HEK293 (cell line): Measurements from ENCODE around the gene DCDC2.

ENCODE experiments used
- CTCF ChIA-PET: fragments of 350-600 bp; formaldehyde crosslinking; extraction: SDS; loops from one replicate; lab custom pipeline; 2021; ENCODE audit warnings: antibody characterized with exemption; lab: Yijun Ruan, JAX
- POLR2A ChIA-PET: fragments of 300-600 bp; formaldehyde crosslinking; extraction: SDS; loops from one replicate; lab custom pipeline; 2020; ENCODE audit warnings: antibody characterized with exemption, inconsistent platforms; lab: Yijun Ruan, JAX
- H3K27ac ChIP-seq: fragments of 200-500 bp; sonication (Bioruptor generic); 2 replicates; pipeline ENCODE4 v1.5.1; 2014; ENCODE audit warnings: low read depth, low read length, control low read depth, inconsistent platforms; ENCODE audit errors: extremely low read depth
- H3K36me3 ChIP-seq, 2 experiments: fragments of 200-500 bp in 1 of 2; sonication (Bioruptor generic) in 1 of 2; 1 replicate in 1 of 2; 2 replicates in 1 of 2; pipeline ENCODE4 v1.5.1; 2014 to 2017; ENCODE audit warnings: inconsistent platforms in 2 of 2, low read length in 2 of 2; ENCODE audit not compliant: control insufficient read depth in 2 of 2, insufficient read depth in 1 of 2
- H3K4me1 ChIP-seq: fragments of 200-500 bp; sonication (Bioruptor generic); 2 replicates; pipeline ENCODE4 v1.5.1; 2014; ENCODE audit warnings: mild to moderate bottlenecking, low read length, inconsistent platforms; ENCODE audit not compliant: control insufficient read depth, insufficient read depth
- H3K4me3 ChIP-seq: 2 replicates; pipeline ENCODE4 v1.5.1; 2011; ENCODE audit warnings: low read depth, mild to moderate bottlenecking, control low read depth, low read length, moderate library complexity
- H3K9me3 ChIP-seq: fragments of 200-500 bp; sonication (Bioruptor generic); 2 replicates; pipeline ENCODE4 v1.5.1; 2014; ENCODE audit warnings: low read depth, low read length, inconsistent platforms; ENCODE audit not compliant: control insufficient read depth, insufficient read depth
- BCL11A ChIP-seq: fragments of 450-650 bp; formaldehyde crosslinking; IDR thresholded peaks from 2 replicates; pipeline ENCODE4 v1.5.1; 2016; ENCODE audit warnings: low read depth, missing biosample characterization, missing genetic modification characterization
- SETDB1 ChIP-seq: IDR thresholded peaks from one replicate; pipeline ENCODE4 v1.6.1; 2017; ENCODE audit warnings: mild to moderate bottlenecking, low read length, moderate library complexity, mixed read lengths; ENCODE audit not compliant: insufficient read length
- ZNF112 ChIP-seq: fragments of 450-650 bp; formaldehyde crosslinking; IDR thresholded peaks from 2 replicates; pipeline ENCODE4 v1.5.0; 2017; ENCODE audit warnings: missing biosample characterization, missing genetic modification characterization
- ZNF133 ChIP-seq: fragments of 450-650 bp; formaldehyde crosslinking; IDR thresholded peaks from 2 replicates; pipeline ENCODE4 v1.5.1; 2016; ENCODE audit warnings: missing biosample characterization, missing genetic modification characterization
- ZNF221 ChIP-seq: fragments of 450-650 bp; formaldehyde crosslinking; IDR thresholded peaks from 2 replicates; pipeline ENCODE4 v1.5.1; 2017; ENCODE audit warnings: missing biosample characterization, missing genetic modification characterization, borderline replicate concordance
- ZNF248 ChIP-seq: fragments of 450-650 bp; formaldehyde crosslinking; IDR thresholded peaks from 2 replicates; pipeline ENCODE4 v1.5.1; 2017; ENCODE audit warnings: missing biosample characterization, missing genetic modification characterization
- ZNF274 ChIP-seq, 2 experiments: fragments of 200-500 bp in 1 of 2; fragments of 450-650 bp in 1 of 2; sonication (Bioruptor generic) in 1 of 2; formaldehyde crosslinking in 1 of 2; IDR thresholded peaks; 2 replicates each; pipeline versions ENCODE4 v1.5.1 to v1.6.1; 2014 to 2016; ENCODE audit warnings: borderline replicate concordance in 1 of 2, inconsistent platforms in 1 of 2, low read length in 1 of 2, missing biosample characterization in 1 of 2, missing genetic modification characterization in 1 of 2
- ZNF433 ChIP-seq: fragments of 450-650 bp; formaldehyde crosslinking; IDR thresholded peaks from 2 replicates; pipeline ENCODE4 v1.5.1; 2016; ENCODE audit warnings: missing biosample characterization, missing genetic modification characterization, low read depth
- ZNF530 ChIP-seq: fragments of 450-650 bp; formaldehyde crosslinking; IDR thresholded peaks from 2 replicates; pipeline ENCODE4 v1.5.1; 2016; ENCODE audit warnings: low read depth, missing biosample characterization, missing genetic modification characterization
- ZNF544 ChIP-seq: fragments of 450-650 bp; formaldehyde crosslinking; IDR thresholded peaks from 2 replicates; pipeline ENCODE4 v1.5.0; 2017; ENCODE audit warnings: missing biosample characterization, missing genetic modification characterization
- ZNF561 ChIP-seq: fragments of 450-650 bp; IDR thresholded peaks from 2 replicates; pipeline ENCODE4 v1.5.1; 2018; ENCODE audit warnings: missing biosample characterization, missing genetic modification characterization, borderline replicate concordance
- ZNF664 ChIP-seq: fragments of 450-650 bp; formaldehyde crosslinking; IDR thresholded peaks from 2 replicates; pipeline ENCODE4 v1.5.1; 2016; ENCODE audit warnings: missing biosample characterization, missing genetic modification characterization
- ZNF670 ChIP-seq: fragments of 450-650 bp; formaldehyde crosslinking; IDR thresholded peaks from 2 replicates; pipeline ENCODE4 v1.5.1; 2016; ENCODE audit warnings: missing biosample characterization, missing genetic modification characterization, low read depth
- ZNF785 ChIP-seq: fragments of 450-650 bp; formaldehyde crosslinking; IDR thresholded peaks from 2 replicates; pipeline ENCODE4 v1.5.1; 2016; ENCODE audit warnings: missing biosample characterization, missing genetic modification characterization
- ZXDB ChIP-seq: fragments of 450-650 bp; formaldehyde crosslinking; IDR thresholded peaks from 2 replicates; pipeline ENCODE4 v1.5.1; 2016; ENCODE audit warnings: missing biosample characterization, missing genetic modification characterization
- TF ChIP-seq, protein P1 (sequence below): fragments of 450-650 bp; IDR thresholded peaks from 2 replicates; pipeline ENCODE4 v1.5.1; 2018; ENCODE audit warnings: missing biosample characterization, mild to moderate bottlenecking, missing genetic modification characterization
- TF ChIP-seq, protein P2 (sequence below): fragments of 450-650 bp; formaldehyde crosslinking; IDR thresholded peaks from 2 replicates; pipeline ENCODE4 v1.5.1; 2016; ENCODE audit warnings: missing biosample characterization, missing genetic modification characterization
- TF ChIP-seq, protein P3 (sequence below): fragments of 450-650 bp; IDR thresholded peaks from 2 replicates; pipeline ENCODE4 v1.5.1; 2018; ENCODE audit warnings: missing biosample characterization, missing genetic modification characterization
- TF ChIP-seq, protein P4 (sequence below): fragments of 450-650 bp; formaldehyde crosslinking; IDR thresholded peaks from 2 replicates; pipeline ENCODE4 v1.5.1; 2016; ENCODE audit warnings: missing biosample characterization, missing genetic modification characterization

Gene DCDC2

DNA sequence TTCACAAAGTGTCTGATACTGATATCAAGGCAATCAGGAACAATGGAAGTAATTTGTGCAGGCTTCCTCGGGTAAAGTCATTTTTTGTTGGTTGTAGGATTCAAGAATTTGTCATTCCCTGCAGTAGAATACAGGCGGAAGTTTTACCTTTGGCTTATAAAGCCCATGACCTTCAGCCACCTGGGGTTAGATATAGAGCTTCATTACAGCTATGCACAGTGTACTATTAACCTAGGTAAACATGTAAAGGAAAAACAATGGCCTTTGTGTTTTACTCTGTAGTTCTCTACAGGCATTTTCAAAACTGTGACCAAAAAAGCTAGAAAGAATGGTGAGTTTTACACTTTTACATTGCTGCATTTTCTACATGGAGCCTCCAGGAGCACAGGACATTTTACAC, 116.9 kb downstream of the DCDC2 start:
- no peak overlapping the region for H3K27ac ChIP-seq
- H3K36me3 ChIP-seq = no peaks in the 10 kb centered on the region
- H3K4me3 ChIP-seq = no peak overlapping the region
- TF ChIP-seq ZNF112 (tag by site-specific recombination) (no peak), SETDB1 (no peak), ZNF664 (tag by site-specific recombination) (no peak), ZNF785 (tag by site-specific recombination) (no peak), ZNF670 (tag by site-specific recombination) (no peak), ZNF530 (no peak), ZNF561 (tag by site-specific recombination) (no peak), ZNF248 (tag by site-specific recombination) (no peak), ZNF544 (tag by site-specific recombination) (no peak), BCL11A (tag by site-specific recombination) (no peak), ZNF133 (tag by site-specific recombination) (no peak), ZXDB (tag by site-specific recombination) (no peak), ZNF433 (tag by site-specific recombination) (no peak), ZNF274 (IDR thresholded peaks at IDR 0.05; ENCODE audit: low read length) (no peak), ZNF274 (tag by site-specific recombination; IDR thresholded peaks at IDR 0.05; ENCODE audit: borderline replicate concordance) (no peak), ZNF221 (tag by site-specific recombination) (no peak)
- TF ChIP-seq, protein P1, sequence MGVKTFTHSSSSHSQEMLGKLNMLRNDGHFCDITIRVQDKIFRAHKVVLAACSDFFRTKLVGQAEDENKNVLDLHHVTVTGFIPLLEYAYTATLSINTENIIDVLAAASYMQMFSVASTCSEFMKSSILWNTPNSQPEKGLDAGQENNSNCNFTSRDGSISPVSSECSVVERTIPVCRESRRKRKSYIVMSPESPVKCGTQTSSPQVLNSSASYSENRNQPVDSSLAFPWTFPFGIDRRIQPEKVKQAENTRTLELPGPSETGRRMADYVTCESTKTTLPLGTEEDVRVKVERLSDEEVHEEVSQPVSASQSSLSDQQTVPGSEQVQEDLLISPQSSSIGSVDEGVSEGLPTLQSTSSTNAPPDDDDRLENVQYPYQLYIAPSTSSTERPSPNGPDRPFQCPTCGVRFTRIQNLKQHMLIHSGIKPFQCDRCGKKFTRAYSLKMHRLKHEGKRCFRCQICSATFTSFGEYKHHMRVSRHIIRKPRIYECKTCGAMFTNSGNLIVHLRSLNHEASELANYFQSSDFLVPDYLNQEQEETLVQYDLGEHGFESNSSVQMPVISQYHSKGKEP (tag by site-specific recombination) = no peak
- TF ChIP-seq, protein P2, sequence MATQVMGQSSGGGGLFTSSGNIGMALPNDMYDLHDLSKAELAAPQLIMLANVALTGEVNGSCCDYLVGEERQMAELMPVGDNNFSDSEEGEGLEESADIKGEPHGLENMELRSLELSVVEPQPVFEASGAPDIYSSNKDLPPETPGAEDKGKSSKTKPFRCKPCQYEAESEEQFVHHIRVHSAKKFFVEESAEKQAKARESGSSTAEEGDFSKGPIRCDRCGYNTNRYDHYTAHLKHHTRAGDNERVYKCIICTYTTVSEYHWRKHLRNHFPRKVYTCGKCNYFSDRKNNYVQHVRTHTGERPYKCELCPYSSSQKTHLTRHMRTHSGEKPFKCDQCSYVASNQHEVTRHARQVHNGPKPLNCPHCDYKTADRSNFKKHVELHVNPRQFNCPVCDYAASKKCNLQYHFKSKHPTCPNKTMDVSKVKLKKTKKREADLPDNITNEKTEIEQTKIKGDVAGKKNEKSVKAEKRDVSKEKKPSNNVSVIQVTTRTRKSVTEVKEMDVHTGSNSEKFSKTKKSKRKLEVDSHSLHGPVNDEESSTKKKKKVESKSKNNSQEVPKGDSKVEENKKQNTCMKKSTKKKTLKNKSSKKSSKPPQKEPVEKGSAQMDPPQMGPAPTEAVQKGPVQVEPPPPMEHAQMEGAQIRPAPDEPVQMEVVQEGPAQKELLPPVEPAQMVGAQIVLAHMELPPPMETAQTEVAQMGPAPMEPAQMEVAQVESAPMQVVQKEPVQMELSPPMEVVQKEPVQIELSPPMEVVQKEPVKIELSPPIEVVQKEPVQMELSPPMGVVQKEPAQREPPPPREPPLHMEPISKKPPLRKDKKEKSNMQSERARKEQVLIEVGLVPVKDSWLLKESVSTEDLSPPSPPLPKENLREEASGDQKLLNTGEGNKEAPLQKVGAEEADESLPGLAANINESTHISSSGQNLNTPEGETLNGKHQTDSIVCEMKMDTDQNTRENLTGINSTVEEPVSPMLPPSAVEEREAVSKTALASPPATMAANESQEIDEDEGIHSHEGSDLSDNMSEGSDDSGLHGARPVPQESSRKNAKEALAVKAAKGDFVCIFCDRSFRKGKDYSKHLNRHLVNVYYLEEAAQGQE (tag by site-specific recombination) = no peak
- TF ChIP-seq, protein P3, sequence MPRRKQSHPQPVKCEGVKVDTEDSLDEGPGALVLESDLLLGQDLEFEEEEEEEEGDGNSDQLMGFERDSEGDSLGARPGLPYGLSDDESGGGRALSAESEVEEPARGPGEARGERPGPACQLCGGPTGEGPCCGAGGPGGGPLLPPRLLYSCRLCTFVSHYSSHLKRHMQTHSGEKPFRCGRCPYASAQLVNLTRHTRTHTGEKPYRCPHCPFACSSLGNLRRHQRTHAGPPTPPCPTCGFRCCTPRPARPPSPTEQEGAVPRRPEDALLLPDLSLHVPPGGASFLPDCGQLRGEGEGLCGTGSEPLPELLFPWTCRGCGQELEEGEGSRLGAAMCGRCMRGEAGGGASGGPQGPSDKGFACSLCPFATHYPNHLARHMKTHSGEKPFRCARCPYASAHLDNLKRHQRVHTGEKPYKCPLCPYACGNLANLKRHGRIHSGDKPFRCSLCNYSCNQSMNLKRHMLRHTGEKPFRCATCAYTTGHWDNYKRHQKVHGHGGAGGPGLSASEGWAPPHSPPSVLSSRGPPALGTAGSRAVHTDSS (tag by site-specific recombination) = no peak
- TF ChIP-seq, protein P4, sequence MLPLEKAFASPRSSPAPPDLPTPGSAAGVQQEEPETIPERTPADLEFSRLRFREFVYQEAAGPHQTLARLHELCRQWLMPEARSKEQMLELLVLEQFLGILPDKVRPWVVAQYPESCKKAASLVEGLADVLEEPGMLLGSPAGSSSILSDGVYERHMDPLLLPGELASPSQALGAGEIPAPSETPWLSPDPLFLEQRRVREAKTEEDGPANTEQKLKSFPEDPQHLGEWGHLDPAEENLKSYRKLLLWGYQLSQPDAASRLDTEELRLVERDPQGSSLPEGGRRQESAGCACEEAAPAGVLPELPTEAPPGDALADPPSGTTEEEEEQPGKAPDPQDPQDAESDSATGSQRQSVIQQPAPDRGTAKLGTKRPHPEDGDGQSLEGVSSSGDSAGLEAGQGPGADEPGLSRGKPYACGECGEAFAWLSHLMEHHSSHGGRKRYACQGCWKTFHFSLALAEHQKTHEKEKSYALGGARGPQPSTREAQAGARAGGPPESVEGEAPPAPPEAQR (tag by site-specific recombination) = no peak
- ChIA-PET CTCF (interaction anchor here (1.2 kb wide), 1 partner anchor 42 kb away, joined by 4 read pairs; no protein-coding TSS in a partner anchor), POLR2A (no interaction called here)
- H3K4me1 ChIP-seq = no peaks in the 10 kb centered on the region
- H3K9me3 ChIP-seq = no peaks in the 10 kb centered on the region
